Activated gamma-delta T cell treated with anti-CD3 and anti-CD28 coated beads, Interleukin-2, amount 50 U/mL, for 16 hours (primary cell): Measurements from ENCODE around the gene ITIH4.

Experiments
- DNase-seq: peaks from one replicate; pipeline ENCODE4 v3.0.0-alpha.2; 2020; ENCODE audit warnings: low read depth

The ITIH4 gene

DNA sequence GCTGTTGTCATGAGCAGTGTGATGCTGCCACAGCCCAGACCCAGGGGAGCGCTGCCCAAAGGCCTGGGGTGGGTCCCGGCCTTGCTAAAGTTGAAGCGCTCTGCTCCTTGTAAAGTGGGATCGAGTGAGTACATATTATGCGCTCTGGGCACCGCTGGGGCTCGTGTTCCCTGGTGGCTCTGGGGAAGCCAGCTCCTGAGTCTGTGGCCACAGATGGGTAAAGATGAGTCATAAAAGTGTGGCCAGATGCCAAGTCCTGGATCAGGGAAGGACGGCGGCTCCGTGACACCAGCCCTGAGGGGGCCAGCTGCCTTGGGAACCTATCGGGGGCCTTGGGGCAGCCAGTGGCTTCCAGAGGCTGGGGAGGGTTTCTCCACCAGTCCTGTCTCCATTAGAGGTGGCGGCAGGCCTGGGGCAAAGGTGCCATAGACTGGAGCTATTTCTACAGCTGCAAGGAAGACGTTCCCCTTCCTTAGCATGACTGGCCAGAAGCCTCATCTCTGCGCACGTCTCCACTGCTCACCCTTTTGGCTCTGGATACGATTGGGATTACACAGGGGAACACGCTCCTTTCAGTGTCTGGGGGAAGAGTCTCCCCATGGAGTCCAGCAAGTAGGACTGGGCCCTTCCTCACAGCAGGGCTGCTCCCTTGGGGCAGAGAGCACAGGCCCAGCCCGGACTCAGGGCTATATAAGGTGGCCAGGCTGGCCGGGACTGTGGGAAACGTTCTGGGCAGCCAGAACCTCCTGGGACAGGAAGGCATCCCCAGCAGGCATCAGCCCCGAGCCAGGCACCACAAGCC is 1.2 kb upstream of the ITIH4 start:
- DNase-seq = no peak

DNA sequence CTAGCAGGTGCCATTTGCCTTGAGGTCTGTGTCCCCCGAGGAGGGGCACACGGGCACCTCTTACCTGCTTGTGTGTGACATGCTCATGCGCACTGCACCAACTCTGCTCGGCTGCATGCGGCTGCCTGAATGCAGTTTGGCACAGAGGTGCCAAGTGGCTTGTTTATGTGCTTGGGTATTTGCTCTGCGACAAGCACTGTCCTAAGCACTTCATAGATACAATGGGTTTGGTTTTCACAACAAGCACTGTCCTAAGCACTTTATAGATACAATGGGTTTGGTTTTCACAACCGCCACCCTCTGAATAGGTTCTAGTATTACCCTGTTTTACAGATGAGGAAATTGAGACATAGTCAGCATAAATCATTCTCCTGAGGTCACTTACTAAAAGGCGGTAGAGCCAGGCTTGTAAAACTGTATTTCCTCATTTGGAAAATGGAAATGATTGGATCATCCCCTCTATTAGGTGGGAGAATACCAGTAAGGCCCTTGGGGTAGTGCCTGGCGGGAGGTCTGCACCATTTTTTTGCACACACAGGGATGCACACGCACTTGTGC is 487 bp downstream of the ITIH4 start:
- DNase-seq = no peak

DNA sequence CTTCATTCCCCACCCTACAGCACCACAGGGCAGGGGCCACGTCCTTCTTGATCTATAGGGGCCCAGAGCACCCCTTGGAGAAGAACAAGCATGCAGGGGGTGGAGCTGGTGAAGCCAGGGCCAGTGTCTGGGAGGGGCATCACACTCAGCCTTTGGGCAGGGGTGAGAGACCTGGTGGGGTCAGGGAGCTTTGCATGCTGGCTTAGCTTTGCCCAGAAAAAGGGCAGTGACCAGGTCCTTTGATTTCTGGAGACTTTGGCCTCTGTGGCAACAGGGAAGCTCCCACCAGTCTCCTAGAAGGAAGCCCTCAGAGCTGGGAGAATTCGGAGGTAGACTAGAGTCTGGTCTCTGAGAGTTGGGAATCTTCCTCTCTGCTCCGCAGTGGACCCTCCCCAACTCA is 990 bp downstream of the ITIH4 start:
- no peak for DNase-seq

DNA sequence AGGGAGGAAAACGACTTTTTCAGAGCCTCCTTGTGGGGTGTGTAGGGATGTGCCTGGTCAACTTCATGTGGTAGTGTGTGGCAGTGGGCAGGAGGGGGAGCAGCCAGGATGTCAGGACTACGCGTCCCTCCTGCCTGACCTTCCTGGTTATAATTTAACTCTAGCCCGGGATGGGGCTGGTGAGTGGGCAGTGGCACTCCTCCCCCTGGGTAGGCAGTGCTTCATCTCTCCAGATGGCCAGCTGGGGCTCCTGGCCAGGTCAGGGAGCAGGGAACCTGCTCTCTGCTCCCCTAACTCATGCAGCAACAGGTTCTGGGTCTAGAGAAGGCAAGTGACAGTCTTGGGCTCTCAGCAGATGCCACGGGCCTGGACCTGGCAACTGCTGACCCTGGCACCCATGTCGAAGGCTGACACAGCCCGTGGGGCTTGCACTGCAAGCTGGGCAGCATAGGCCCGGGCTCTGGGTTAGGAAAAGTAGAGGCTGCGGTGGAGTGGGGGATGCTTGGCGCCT is 2.6 kb downstream of the ITIH4 start:
- no peak for DNase-seq

DNA sequence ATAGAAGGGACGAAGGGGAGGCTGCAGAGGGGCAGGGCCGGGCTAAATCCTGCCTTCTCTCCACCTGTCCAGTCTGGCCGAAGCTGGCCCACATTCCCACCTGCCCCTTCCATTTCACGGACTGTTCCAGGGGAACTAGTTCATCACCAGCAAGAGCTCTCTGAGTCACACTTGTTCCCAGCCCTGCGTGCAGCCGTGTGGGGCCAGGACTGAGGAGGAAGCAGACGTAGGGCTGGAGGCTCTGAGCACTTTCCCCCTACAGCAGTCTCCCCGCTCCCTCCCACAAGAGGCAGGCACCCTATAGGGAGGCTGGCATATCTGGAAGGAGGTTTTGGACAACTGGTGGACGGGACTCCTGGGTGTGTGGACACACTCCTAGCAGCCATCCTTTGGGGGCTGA is 3.0 kb downstream of the ITIH4 start:
- DNase-seq = no peak

DNA sequence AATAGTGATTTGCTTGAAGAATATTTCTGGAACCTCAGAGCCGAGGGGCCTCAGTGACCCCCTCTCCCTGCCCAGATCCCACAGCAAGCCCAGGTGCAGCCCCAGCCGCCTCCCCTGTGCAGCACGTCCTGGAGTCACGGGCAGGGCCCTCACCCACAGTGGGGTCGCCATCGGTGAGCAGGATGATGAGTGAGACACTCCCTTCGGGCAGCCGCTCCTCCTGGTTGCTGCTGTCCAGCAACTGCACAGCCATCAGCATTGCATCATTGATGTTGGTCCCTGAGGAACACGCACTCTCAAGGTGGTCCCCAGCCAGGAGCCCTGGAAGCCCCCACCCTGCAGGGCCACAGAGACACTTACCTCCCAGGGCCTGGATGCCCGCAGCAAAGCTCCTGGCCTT is 6.4 kb downstream of the ITIH4 start:
- no peak for DNase-seq

DNA sequence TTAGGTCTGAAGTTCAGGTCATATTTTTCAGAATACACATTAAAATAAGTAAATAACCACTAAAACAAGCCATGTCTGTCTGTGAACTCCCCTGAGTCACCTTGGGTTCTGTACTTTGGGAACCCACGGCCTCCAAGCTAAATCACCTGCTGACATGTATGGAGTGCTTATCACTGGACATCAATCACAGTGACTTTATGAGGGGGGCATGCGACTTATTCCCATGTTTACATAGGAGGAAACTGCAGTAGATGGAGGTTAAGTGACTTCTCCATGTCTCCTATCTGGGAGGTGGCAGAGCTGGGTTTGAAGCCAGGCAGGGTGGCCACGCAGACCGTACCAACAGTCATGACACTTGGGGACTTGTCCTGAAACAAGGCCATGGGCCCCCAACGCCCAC is 8.1 kb downstream of the ITIH4 start:
- DNase-seq = no peak

DNA sequence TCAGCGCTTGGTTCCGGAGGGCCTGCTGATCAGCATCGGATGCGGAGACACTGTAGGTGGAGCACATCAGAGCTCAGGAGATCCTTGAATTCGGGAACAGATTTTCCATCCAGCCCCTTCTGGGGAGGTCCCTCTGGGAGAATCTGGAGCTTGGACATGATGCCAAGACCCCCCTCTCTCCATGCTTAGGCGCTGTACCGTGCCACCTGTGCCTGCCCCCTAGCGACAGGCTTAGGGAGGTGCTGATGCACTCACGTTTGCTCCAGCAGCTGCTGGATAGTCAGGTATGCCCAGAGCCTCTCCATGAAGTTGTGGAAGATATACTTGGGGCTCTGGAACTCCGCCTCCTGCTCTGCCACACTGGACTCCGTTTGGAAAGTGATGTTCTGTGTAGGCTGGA is 9.7 kb downstream of the ITIH4 start:
- DNase-seq = no peak

DNA sequence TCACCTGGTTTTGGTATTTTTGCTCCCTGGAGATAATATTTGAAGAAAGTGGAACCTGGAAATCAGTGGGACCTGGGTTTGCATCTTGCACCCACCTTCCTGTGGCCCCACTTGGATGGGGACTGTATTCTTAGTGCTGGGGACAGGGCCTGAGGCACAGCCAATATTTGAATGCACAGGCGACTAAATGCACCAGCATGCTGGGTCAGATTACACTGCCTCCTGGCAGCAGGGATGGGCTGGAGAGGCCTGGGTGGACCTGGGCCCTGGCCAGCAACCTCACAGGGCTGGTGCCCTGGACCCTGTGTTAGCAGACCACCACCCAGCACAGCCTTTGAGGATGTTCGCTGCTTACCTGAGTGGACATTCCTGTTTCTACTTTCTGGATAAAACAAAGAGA is 10.5 kb downstream of the ITIH4 start:
- DNase-seq = no peak

DNA sequence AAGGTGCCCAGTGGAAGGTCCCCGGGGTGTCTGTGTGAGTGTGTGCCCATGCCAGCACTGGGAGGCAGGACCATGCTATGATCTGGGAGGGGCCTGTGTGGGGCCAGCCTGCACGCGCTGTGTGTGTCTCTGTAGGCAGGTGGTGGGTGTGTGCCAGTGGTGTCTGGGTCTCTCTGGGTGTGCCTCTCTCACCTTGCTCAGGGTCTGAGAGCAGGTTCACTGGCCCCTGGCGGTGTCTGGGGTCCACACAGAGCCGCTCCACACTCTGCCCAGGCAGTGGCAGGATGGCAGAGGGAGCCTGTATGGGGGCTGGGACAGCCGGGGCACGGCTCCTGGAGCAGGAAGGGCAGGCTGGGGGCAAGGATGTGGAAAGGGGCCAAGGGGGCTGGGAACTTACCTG is 12.6 kb downstream of the ITIH4 start:
- no peak for DNase-seq

DNA sequence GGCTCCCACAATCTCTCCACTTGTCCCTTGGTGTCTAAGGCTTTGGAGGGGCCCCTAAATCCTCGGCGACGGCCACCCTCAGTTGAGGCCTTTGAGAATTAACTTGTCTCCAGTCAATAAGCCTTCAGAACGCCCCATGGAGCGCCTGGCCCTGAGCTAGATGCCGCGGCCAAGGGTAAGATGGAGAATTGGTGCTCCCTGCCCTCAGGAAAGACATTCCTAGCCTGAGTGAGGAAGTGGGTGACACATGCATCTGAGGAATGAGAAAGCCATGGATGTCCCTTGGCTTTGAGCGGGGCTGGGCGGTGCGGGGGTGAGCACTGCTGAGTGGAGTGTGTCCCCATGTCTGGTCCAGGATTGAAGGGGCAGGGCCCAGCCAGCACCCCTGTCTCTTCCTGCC is 13.3 kb downstream of the ITIH4 start:
- DNase-seq = no peak

DNA sequence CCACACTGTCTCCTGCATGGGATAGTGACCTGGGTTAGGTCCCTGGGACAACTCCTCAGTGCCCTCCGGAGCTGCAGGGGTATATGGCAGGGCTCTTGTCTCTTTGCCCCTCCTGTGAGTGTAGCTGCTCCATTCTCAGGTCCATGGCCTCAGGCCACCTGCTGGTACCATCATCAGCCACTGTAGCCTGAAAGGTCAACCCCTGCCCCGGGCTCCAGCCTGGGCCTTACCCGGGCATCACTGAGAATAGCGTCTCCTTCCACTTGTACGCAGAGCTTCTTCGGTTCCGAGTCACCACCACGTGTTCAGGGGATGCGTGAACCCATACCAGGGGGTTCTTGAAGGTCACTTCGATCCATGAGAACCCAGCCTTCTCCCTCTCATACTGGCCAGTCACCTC is 13.8 kb downstream of the ITIH4 start:
- no peak for DNase-seq

DNA sequence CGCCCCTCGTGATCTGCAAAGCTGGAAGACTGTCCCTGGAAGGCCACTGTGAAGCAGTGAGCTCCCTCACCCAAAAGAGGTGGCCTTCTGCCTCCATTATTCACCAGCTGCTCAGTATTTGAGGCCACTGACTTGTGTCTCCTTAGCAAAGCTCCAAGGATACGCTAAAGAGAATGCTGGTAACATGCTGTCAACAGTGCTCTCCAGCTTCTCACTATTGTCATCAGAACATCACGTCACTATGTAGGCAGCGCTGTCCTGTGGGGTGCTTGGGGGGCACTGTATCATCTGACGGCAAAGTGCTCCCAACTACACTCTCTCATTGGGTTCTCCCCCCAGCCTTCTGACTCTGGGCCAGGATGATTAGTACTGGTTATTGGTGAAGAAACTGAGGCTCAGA is 14.3 kb downstream of the ITIH4 start:
- DNase-seq = no peak

DNA sequence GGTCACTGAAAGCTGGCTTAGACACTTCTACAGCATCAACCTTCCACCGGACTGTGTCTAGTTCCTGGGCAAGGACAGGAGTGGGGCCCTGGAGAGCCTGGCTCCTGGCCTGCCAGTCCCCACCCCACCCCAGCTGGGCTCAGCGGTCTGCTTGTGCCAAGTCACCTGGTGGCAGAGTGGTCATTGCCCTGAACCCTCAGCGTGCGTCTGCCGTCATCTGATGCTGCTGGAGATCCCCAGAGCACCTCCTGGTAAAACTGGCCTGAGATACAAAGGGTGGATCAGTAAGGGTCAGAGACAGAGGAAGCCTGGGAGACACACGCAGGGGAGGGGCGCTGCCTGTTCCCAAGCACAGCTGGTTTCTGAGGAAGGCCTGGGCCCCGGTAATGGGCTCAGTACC is 16.7 kb downstream of the ITIH4 start:
- no peak for DNase-seq

DNA sequence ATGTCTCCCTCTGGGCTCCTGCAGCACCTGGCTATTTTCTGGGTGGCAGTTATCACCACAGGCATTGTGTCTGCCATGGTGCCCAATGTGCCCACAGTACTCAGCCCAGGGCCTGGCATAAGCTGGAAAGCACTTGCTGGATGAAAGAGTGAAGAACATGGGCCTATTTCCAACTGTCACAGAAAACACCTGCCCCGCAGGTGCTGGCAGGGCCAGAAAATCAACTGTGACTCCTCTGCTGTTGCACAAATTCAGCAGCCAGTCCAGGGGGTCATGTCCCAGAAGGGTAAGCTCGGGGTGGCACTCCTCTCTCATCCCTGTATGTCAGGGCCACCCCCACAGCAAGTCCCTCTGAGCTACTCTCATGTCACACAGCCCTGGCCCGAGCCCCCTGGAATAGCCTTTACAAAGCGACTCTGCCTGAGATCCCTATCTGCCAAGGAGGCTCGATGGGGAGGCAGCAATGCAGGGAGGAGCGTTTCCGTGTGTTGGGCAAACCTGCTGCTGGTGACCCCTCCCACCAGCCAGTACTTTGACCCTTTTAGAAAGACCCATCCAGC is 18.9 kb downstream of the ITIH4 start:
- no peak for DNase-seq

DNA sequence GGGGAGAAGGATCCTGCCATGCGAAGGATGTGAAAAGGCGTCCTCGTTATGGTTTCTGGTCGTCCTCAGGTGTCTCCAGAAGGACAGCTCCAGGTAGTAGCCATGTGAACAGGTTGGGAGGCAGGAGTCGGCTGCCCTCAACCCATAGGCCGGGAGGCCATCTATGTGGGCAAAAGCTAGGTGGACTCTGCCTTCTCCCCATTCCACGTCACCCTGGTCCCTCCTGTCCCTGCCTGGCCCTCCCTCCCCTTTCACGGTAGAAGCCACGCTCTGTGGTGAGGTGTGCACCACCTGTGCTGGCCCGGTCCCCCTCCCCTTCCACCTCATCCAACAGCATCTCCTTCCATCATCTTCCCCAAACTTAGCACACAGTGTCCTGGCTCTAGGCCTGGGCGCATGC is 19.5 kb downstream of the ITIH4 start:
- no peak for DNase-seq

DNA sequence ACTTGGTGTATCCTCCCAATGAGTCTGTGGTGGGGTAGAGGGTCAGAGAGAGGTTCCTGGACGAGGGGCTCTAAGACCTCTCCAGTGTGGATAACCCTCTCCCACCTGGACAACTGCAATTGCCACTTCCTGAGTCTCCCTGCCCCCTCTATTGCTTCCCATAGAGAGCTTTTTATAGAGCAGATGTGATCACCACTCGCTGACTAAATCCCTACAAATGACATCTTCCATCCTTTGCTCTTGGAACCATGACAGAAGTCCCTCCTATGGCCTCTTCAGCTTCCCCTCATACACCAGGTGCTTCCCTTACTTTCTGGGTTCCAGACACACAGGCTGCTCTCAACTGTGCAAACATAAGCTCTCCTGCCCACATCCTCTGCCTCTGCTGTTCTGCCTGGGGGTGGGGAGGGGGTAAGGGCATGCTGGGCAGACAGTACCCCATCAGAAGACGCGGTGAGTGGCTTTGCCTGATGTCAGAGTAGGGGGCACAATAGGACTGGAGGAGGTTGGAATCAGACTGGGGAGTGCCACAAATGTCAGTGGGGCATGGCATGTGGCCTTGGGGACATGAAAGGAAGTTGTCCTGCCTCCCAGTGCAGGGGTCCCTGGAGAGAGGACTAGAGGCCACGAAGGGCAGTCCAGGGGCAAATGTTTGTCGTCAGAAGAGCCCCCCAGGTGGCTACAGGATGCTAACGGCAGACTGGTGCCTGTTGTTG is 20.7 kb downstream of the ITIH4 start:
- no peak for DNase-seq

DNA sequence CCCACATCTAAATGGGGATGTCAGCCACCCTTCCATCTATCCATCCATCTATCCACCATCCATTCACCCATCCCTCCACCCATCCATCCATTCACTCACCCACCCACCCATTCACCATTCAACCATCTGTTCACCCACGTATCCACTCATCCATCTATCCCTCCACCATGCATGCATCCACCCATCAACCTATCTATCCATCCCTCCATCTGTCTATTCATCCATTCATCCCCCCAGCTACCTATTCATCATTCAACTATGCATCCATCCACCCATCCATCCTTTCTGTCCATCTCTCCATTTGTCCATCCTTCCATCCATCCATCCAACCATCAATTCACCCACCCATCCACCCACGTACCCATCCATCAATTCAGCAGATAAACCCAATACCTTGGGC is 21.3 kb downstream of the ITIH4 start:
- DNase-seq = no peak

DNA sequence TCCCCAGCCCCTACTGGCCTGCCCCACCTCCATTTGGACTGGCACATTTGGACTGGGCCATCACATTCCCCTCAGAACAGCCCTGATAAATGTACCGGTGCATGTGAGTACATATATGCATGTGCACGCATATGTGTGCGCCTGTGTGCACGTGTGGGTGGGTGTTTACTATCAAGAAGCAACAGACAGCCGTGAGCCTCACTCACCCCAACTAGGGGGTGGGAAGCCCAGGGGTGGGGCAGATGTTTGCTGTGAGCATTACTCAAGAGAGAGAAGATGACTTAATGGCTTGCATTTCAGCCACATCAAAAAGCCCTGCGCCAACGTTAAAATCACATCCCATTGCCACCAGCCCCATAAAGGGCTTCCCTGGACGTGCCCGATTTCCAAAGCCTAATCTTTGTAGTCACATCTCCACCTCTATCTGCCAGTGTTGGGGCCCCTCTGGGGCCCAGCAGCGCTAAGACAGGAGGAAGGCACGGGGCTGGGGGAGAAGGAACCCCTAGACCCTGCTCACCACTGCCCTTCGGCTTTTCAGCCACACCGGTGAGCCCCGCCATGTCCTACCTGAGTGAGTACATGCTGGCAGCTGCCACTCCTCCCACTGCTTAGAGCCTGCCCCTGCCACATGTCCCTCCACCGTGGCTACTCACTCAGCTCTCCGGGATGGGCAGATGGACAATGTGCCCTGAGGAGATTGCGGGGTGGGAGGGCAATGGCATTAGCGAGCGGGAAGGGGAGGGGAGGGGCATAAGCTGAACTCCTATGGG is 25.0 kb downstream of the ITIH4 start:
- no peak for DNase-seq

DNA sequence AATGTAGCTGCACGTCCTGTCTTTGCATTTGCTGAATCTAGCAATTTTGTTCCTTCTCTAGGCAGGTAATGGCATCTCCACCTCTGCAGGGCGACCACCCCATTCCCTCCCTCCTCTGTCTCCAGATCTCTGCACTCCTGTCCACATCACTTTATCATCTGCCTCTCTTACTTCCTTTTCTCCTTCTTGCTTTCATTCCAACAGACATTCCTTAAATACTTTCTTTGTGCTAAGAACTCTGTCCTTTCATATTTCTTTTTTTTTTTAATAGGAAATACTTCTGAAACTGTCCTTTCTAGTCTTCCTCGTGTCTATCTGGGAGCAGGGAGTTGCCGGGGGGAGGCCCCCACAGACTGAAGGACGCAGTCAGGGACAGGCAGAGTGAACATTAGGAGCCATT is 28.6 kb downstream of the ITIH4 start:
- DNase-seq = no peak

DNA sequence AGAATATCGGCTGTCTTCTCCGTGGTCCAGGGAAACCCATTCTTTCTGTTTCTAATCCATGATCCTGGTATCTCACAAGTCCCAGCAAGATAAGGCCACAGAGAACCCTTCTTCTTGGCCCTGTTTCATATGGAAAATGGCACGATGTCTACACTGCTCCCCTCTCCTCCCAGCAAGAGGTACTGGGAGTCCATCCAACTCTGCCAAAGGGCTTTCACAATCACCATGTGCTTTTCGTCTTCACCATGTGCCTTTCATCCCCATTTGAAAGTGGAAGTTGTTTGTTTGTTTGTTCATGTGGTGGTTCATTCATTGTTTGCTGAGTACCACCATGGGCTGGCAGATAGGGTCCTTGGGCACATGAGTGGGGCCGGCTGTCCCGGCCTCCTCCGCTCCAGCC is 30.4 kb downstream of the ITIH4 start:
- DNase-seq = no peak

DNA sequence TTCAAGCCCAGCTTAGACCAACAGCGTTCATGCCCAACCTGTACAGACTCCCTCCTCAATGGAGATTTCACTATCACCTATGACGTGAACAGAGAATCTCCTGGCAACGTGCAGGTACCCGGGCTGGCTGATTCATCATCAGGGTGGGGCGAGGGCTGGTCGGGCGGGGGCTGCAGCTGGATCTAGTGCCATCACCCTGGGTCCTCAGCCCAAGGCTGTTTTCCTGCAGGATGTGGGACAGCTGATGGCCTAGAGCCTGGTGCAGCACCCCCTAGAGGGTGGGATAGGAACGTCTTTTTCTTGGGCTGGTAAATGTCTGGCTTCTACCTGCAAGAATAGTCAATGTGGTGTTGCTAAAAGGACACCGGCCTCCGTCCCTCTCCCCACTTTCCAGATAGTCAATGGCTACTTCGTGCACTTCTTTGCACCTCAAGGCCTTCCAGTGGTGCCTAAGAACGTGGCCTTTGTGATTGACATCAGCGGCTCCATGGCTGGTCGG is 31.4 kb downstream of the ITIH4 start:
- DNase-seq = no peak
